Esophagus muscularis mucosa (tissue), 4 donors: ENCODE data around the gene FOXS1.

ENCODE experiments used
- EP300 ChIP-seq: sonication (generic); formaldehyde crosslinking; IDR thresholded peaks from one replicate; pipeline ENCODE4 v1.6.1; 2017; ENCODE audit warnings: antibody characterized with exemption
- POLR2A ChIP-seq: fragments of 450-650 bp; IDR thresholded peaks from one replicate; pipeline ENCODE4 v1.6.1; 2017; ENCODE audit warnings: antibody characterized with exemption, moderate library complexity, mild to moderate bottlenecking, low read depth
- TF ChIP-seq, protein P1 (sequence below), 3 experiments: fragments of 200-600 bp in 2 of 3; fragments of 450-650 bp in 1 of 3; sonication (generic) in 2 of 3; IDR thresholded peaks; one replicate each; pipeline ENCODE4 v1.5.1; 2017 to 2019; ENCODE audit warnings: antibody characterized with exemption in 3 of 3, mild to moderate bottlenecking in 2 of 3, moderate library complexity in 1 of 3

DNA sequence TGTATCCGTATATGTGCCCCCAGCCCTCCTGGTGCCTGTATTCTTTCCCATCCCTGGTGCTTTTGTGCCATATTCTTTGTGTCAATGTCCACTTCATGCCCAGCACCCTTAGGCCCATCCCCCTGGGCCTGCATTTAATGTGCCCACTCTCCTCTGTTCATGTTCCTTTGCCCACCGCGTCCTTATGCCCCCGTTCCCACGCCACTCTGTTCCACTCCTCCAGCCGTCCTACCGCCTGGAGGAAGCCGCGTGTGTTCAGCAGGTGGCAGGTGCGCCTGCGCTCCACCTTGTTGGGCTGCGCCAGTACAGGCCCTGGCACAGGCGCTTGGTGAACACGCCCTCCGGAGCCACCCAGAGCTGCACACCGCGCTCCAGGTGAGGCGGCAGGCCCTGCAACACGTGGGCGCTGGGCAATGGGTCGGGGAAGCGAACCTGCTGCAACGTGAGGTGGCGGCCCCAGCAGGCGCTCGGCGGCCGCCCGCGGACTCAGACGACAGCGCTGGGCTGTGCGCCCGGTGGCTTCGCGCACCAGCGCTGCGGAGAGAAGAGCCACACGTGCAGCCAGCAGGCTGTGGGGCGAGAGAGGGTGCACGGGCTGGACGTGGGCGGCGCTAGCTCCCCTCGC, 4.0 kb upstream of the FOXS1 start:
- TF ChIP-seq POLR2A (no peak), EP300 (no peak)
- TF ChIP-seq, protein P1, sequence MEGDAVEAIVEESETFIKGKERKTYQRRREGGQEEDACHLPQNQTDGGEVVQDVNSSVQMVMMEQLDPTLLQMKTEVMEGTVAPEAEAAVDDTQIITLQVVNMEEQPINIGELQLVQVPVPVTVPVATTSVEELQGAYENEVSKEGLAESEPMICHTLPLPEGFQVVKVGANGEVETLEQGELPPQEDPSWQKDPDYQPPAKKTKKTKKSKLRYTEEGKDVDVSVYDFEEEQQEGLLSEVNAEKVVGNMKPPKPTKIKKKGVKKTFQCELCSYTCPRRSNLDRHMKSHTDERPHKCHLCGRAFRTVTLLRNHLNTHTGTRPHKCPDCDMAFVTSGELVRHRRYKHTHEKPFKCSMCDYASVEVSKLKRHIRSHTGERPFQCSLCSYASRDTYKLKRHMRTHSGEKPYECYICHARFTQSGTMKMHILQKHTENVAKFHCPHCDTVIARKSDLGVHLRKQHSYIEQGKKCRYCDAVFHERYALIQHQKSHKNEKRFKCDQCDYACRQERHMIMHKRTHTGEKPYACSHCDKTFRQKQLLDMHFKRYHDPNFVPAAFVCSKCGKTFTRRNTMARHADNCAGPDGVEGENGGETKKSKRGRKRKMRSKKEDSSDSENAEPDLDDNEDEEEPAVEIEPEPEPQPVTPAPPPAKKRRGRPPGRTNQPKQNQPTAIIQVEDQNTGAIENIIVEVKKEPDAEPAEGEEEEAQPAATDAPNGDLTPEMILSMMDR (IDR thresholded peaks at IDR 0.05): no peak
